Testis (tissue), 2 donors: ENCODE data around the gene CARTPT.

Source experiments
- CTCF ChIP-seq, 3 experiments: fragments of 450-650 bp in 2 of 3; fragments of 200-600 bp in 1 of 3; sonication (generic) in 1 of 3; IDR thresholded peaks; one replicate each; pipeline ENCODE4 v1.5.1; 2016 to 2019; ENCODE audit warnings: antibody characterized with exemption in 3 of 3, mild to moderate bottlenecking in 2 of 3, moderate library complexity in 1 of 3
- POLR2A ChIP-seq: fragments of 450-650 bp; IDR thresholded peaks from one replicate; pipeline ENCODE4 v1.6.1; 2017; ENCODE audit warnings: antibody characterized with exemption, mild to moderate bottlenecking, moderate library complexity

- TF ChIP-seq CTCF (IDR thresholded peaks at IDR 0.05) (no peak), POLR2A (no peak)
Observed at GRCh38 chr5:71732011-71732410, 12.9 kb downstream of the CARTPT start.
